ENCODE measurements around the gene RAB9A.
A peak's percentile ranks its signal among the peaks of the same experiment; 100 is the strongest.
"Not testable (repeated sequence)": the region's sequence is repeated elsewhere in the genome, so short reads cannot be mapped to it uniquely, and the experiment has no call there.

RAB9A gene

GRCh38 chrX:13647709-13648212 lies 41.2 kb upstream of the RAB9A start:
- DNase-seq (ENCODE audit: low read depth in 1 of 2, low spot score in 1 of 2): peak; percentile 68 to 71
- H3K27ac ChIP-seq (replicated peaks): peak overlapping the region; percentile 61
- no peak for TF ChIP-seq POLR2AphosphoS5 (IDR thresholded peaks at IDR 0.05; ENCODE audit: low read depth)
- no peak for TF ChIP-seq REST (IDR thresholded peaks at IDR 0.05; ENCODE audit: insufficient replicate concordance, low read depth)
- no peak for TF ChIP-seq SPI1 (IDR thresholded peaks at IDR 0.05; ENCODE audit: borderline replicate concordance, low read depth)
- no peak for TF ChIP-seq CTCF (IDR thresholded peaks at IDR 0.05; ENCODE audit: insufficient read depth, low read length)
- TF ChIP-seq GABPA (IDR thresholded peaks at IDR 0.05; ENCODE audit: low read depth): no peak
- no peaks in the 10 kb centered on the region for H3K27me3 ChIP-seq (ENCODE audit: insufficient read depth, poor library complexity, severe bottlenecking)
- no peak overlapping the region for H3K4me3 ChIP-seq (replicated peaks; ENCODE audit: insufficient read depth, low read length)

- not testable (repeated sequence) for H3K27me3 ChIP-seq (ENCODE audit: insufficient read depth, poor library complexity, severe bottlenecking); H3K4me3 ChIP-seq (replicated peaks; ENCODE audit: insufficient read depth, low read length)
- peak in 1 of 2 experiments; percentile 31 for DNase-seq (ENCODE audit: low read depth in 1 of 2, low spot score in 1 of 2)
- H3K27ac ChIP-seq (replicated peaks): peak overlapping the region; percentile 61
These were observed 40.6 kb upstream of the RAB9A start for GRCh38 chrX:13648336-13648735.

- no peak for TF ChIP-seq POLR2AphosphoS5 (IDR thresholded peaks at IDR 0.05; ENCODE audit: low read depth)
- TF ChIP-seq SPI1 (IDR thresholded peaks at IDR 0.05; ENCODE audit: borderline replicate concordance, low read depth): no peak
- no peak for TF ChIP-seq GABPA (IDR thresholded peaks at IDR 0.05; ENCODE audit: low read depth)
- no peak for TF ChIP-seq CTCF (IDR thresholded peaks at IDR 0.05; ENCODE audit: insufficient read depth, low read length)
- no peak for TF ChIP-seq REST (IDR thresholded peaks at IDR 0.05; ENCODE audit: insufficient replicate concordance, low read depth)
- H3K27ac ChIP-seq (replicated peaks): no peak overlapping the region
- H3K4me3 ChIP-seq (replicated peaks; ENCODE audit: insufficient read depth, low read length): no peak overlapping the region
- no peak for DNase-seq (ENCODE audit: low read depth in 1 of 2, low spot score in 1 of 2)
- no peaks in the 10 kb centered on the region for H3K27me3 ChIP-seq (ENCODE audit: insufficient read depth, poor library complexity, severe bottlenecking)
These were observed 39.1 kb upstream of the RAB9A start for GRCh38 chrX:13649838-13650237.

- Histone ChIP-seq H3K27me3 (ENCODE audit: insufficient read depth, poor library complexity, severe bottlenecking) (no peaks in the 10 kb centered on the region), H3K27ac (replicated peaks) (no peak overlapping the region), H3K4me3 (replicated peaks; ENCODE audit: insufficient read depth, low read length) (no peak overlapping the region)
- TF ChIP-seq SPI1 (IDR thresholded peaks at IDR 0.05; ENCODE audit: borderline replicate concordance, low read depth): no peak
- no peak for TF ChIP-seq POLR2AphosphoS5 (IDR thresholded peaks at IDR 0.05; ENCODE audit: low read depth)
- no peak for TF ChIP-seq GABPA (IDR thresholded peaks at IDR 0.05; ENCODE audit: low read depth)
- no peak for TF ChIP-seq CTCF (IDR thresholded peaks at IDR 0.05; ENCODE audit: insufficient read depth, low read length)
- no peak for TF ChIP-seq REST (IDR thresholded peaks at IDR 0.05; ENCODE audit: insufficient replicate concordance, low read depth)
- no peak for DNase-seq (ENCODE audit: low read depth in 1 of 2, low spot score in 1 of 2)
These were observed 38.6 kb upstream of the RAB9A start for GRCh38 chrX:13650318-13650717.

Measured in HL-60 (cell line).